GM18951 (cell line): ENCODE results near the gene KIAA1586.
"Not testable (repeated sequence)": the region's sequence is repeated elsewhere in the genome, so short reads cannot be mapped to it uniquely, and the experiment has no call there.

Source experiments
- POLR2A ChIP-seq: IDR thresholded peaks from 4 replicates; pipeline ENCODE4 v1.6.1; 2011; ENCODE audit warnings: mild to moderate bottlenecking; ENCODE audit not compliant: insufficient read length, insufficient read depth; ENCODE audit errors: extremely low read depth
- in situ Hi-C: fragments of 300-500 bp; cut with MboI; formaldehyde crosslinking; loops from one replicate; pipeline ENCODE4 v1.12.0; 2022; ENCODE audit warnings: low sequenced_read_pairs, mixed read lengths, inconsistent platforms; ENCODE audit not compliant: unreplicated experiment

The KIAA1586 gene

GRCh38 chr6:57069228-57069627 lies 22.7 kb downstream of the KIAA1586 start:
- TF ChIP-seq POLR2A, result no peak
- in situ Hi-C loops, result no loop called here

- no peak for TF ChIP-seq POLR2A
- in situ Hi-C loops, result no loop called here
These were observed 23.4 kb downstream of the KIAA1586 start for GRCh38 chr6:57069920-57070331.

DNA sequence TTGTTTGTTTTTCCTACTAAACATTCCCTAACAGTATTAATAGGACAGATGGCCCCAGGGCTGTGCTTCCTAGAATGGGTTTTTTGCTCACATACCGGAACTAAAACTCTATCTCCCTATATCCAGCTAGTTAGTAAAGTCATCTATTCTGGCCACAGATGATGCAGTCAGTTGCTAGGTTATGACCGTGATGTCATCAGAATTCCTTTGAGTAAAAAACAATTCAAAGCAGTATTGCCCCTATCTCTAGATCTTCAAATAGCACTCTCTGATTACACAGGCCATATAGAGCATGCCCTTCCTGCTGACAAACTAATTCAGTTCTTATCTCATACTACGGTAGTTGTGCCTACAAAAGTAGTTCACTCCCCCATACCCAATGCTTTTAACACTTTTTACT lies 25.6 kb downstream of the KIAA1586 start:
- in situ Hi-C loops, result no loop called here
- TF ChIP-seq POLR2A, result no peak

- in situ Hi-C loops, result no loop called here
- no peak for TF ChIP-seq POLR2A
These were observed 27.9 kb downstream of the KIAA1586 start for GRCh38 chr6:57074383-57074782.

- TF ChIP-seq POLR2A, result no peak
- in situ Hi-C loops, result no loop called here
These were observed 28.6 kb downstream of the KIAA1586 start for GRCh38 chr6:57075092-57075491.

- in situ Hi-C loops, result no loop called here
These were observed 32.2 kb downstream of the KIAA1586 start for GRCh38 chr6:57078531-57079207.

GRCh38 chr6:57085471-57085870 lies 39.0 kb downstream of the KIAA1586 start:
- no peak for TF ChIP-seq POLR2A
- in situ Hi-C loops, result no loop called here

More at GRCh38 chr6:57078531-57079207, 32.2 kb downstream of the KIAA1586 start:
- TF ChIP-seq POLR2A, result no peak

- in situ Hi-C loops, result no loop called here
- no peak for TF ChIP-seq POLR2A
These were observed 40.4 kb downstream of the KIAA1586 start for GRCh38 chr6:57086843-57087242.

- in situ Hi-C loops, result no loop called here
- TF ChIP-seq POLR2A, result no peak
These were observed 41.4 kb downstream of the KIAA1586 start for GRCh38 chr6:57087916-57088315.

DNA sequence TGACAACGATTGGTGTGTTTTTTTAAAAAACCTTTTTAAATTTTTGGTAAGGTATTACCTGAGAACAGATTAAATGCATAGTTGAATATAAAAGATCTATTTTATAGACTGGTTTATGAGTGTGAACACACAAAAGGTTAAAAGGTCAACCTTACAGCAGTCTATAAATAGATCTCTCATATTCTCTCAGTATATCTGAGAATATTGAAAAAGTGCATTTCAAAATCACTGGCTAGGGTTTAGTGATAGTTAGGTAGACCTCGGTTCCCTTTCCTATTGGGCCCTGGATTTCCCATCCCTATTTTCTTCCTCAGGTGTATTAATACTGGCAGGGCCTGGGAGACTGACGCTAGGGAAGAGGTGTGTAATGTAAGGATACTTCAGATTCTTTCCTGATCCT lies 42.8 kb downstream of the KIAA1586 start:
- in situ Hi-C loops, result no loop called here
- no peak for TF ChIP-seq POLR2A

GRCh38 chr6:57089687-57090457 lies 43.4 kb downstream of the KIAA1586 start, which contains the start of gene ZNF451:
ZNF451 (plus strand) TSS chr6:57090188; CDS start chr6:57090254, 66 bp downstream.
- peak; percentile 83 for TF ChIP-seq POLR2A
- in situ Hi-C loops, result no loop called here

GRCh38 chr6:57090458-57091067 lies 44.1 kb downstream of the KIAA1586 start:
- in situ Hi-C loops, result not testable (repeated sequence)

GRCh38 chr6:57091375-57091774 lies 44.9 kb downstream of the KIAA1586 start:
- in situ Hi-C loops, result not testable (repeated sequence)

- TF ChIP-seq POLR2A, result no peak
- in situ Hi-C loops, result no loop called here
These were observed 48.2 kb downstream of the KIAA1586 start for GRCh38 chr6:57094689-57095088.
